ENCODE data around the gene DIP2C.
"Not testable (repeated sequence)": the region's sequence is repeated elsewhere in the genome, so short reads cannot be mapped to it uniquely, and the experiment has no call there.

The DIP2C gene

DNA sequence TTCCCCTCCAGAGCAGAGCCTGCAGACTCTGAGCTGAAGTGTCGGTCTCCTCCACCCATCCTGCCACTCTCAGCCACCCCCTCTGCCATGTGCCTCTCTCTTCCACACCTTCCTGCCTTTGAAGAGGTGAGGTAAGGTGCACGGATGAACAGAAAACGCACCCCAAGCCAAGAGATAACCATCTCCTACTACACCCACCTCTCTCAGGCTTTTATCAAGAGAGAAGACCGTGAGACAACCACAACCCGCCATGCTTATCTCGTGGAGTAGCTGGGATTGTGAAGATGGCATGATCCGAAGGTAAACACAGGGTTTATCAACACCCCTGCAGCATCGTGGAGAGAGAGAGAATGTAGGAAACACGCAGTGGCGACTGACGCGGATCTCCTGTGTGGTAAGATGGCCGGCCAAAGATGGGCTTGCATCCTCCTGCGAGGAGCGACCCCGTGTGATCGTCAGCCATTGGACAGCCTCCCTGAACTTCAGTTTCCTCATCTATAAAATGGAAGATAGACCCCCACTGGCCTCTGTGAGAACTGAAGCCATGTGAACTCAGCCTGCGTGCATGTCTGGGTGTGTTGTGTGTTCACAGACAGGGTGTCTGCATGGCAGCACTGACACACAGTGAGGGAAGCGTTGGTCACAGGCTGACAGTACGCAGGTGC is 219.0 kb downstream of the DIP2C start:
- DNase-seq = no peak

DNA sequence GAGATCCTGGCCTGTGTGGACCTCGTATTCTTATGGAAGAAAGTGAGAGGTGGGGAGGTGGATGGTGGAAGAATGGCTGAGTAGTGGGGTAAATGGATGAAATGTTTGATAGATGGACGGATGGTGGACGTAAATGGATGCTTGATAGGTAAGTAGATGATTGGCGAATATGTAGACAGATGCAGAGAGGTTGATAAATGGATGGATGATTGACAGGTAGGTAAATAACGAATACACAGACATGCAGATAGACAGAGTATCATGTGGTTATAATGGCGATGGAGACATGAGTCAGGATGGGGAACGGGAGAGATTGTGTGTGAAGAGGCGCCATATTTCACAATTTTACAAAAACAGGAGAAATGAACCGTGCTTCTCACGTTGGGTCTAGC is 219.5 kb downstream of the DIP2C start:
- no peak for DNase-seq

DNA sequence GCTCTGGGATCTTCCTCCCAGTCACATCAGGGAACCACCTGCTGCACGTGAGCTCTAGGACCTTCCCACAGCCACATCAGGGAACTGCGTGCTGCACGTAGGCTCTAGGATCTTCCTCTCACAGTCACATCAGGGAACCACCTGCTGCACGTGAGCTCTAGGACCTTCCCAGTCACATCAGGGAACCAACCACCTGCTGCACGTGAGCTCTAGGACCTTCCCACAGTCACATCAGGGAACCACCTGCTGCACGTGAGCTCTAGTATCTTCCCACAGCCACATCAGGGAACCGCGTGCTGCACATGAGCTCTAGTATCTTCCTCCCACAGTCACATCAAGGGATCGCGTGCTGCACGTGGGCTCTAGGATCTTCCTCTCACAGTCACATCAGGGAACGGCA is 229.7 kb downstream of the DIP2C start:
- DNase-seq = no peak

DNA sequence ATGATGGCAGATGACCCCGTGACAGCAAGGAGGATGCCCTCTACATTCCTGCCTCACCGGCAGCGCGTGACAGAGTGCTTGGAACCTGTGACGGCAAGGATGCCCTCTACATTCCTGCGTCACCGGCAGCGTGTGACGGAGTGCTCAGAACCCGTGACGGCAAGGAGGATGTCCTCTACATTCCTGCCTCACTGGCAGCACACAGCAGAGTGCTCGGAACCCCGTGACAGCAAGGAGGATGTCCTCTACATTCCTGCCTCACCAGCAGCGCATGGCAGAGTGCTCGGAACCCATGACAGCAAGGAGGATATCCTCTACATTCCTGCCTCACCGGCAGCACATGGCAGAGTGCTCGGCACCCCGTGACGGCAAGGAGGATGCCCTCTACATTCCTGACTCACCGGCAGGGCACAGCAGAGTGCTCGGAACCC is 231.0 kb downstream of the DIP2C start:
- DNase-seq = no peak

DNA sequence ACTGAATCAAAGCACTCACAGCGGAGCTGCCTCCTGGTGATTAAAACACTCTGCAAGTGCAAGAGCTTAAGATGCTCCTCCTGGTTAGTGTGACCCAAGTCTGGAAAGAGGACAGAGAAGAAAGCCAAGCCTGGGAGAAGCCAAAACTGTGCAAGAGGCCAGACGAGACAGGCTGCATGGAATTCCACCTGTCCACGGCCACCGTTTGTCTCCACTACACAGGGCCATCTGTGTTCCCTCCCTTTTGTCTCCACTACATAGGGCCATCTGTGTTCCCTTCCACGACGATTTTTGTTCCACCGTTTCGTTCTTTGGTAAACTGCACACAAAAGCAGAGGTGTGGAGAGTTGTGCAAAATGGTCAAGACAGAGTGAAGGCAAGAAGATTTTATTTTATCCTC is 233.0 kb downstream of the DIP2C start:
- no peak for DNase-seq

DNA sequence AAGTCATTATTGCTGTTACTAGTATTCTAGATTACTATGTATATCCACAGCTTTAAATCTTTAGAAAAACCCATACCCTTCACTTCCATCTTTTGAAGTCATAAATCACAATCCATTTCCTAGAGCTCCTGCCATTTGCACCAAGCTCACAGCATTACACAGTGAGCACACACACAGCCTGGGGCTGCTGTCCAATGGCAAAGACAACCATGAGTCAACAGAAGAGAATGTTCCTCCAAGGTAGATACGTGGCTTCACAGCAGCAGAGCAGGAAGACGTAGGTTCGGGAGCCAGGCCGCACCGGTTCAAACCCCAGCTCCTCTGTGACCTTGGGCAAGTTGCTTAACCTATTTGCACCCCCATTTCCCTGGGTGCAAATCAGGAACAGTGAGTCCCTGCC is 234.6 kb downstream of the DIP2C start:
- DNase-seq = no peak

DNA sequence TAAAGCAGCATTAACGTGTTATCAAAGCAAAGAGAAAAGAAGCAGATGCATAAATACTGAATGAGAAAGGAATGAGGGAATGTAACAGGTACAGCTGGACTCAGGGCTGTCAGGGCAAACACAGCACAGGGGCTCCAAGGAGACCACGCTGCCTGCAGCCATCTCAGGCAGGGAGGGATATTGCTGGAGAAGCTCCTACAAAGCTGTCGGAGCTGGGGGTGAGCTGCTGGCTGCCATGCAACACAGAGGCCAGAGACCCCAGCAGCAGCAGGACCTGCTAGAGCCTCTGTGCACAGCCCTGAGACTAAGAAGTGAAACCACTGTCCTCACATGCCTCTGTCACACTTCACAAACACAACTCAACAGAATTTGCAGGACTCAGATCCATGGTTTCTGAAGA is 235.8 kb downstream of the DIP2C start:
- no peak for DNase-seq

DNA sequence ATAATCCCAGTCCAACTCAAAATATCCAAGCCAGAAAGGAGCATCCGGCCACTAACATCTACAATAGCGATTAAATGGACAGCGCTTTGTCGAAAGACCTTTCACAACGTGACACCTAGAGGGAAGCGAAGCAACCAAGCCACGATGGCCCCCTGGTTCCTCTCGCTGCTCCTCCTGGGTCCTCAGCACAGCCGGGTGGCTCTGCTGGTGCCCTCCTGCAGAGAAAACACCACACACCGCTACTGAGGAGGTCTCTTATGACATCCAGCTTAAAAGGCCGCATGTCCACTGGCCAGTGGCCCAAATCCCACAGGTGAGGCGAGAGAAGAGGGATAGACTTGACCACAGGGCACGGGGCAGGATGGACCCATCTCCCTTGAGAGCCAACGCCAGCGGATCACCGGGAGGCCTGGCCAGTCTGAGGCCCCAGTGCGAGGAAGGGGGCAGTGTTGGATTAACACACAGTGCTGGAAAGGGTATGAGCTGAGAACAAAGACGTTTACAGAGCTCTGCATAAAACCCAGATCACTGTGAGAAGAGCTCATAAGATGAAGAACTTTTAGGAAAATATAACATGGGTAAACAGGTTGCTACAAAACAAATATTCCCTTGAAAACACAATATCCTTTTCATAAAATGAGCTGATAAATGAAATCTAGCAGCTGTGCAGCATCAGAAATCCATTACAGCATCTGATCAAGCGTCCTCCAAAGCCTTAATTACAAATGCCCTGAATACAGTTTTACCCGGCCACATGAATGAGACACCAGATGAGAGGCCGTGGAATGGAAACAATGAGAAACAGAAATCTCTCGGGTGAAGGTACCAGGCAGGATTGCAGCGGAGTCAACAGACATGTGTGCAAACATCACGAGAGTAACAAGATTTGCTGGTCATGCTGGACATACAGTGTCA is 236.7 kb downstream of the DIP2C start:
- DNase-seq = no peak

DNA sequence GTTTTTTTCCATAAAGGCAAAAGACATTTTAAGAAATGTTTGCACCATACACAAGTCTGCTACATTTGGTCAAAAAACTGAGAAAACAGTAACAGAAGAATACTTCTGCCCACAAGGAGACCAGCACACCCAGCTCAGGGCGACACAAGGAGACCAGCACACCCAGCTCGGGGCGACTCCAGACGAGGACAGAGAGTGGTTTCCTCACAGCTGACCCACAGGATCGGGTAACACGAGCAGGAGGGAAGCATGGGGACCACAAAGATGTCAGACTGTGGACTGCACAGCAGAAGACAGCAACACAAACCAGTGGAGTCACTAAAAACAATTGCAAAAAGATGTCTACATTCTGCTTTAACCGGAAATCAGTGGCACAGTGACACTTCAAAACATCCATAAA is 237.6 kb downstream of the DIP2C start:
- no peak for DNase-seq

DNA sequence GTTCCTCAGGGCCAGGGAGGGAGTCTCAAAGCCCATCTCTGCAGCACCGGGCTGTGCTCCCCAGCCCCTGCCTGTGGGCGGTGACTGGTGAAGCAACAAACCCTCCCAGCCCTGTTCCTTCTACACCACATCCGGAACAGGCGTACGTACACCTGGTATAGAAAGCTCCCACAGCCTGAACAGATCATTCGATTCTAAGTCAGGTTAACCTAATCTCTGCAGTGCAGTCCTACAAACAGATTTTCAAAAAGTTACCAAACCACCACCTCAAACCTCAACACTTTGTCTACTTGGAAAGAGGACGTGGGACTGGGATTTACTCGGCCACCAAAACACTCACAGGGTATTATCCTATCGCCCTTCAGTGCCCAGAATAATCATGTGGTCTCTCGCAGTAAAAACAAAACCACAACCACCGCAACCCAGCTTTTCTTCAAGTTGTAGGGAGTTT is 238.4 kb downstream of the DIP2C start:
- DNase-seq = no peak

DNA sequence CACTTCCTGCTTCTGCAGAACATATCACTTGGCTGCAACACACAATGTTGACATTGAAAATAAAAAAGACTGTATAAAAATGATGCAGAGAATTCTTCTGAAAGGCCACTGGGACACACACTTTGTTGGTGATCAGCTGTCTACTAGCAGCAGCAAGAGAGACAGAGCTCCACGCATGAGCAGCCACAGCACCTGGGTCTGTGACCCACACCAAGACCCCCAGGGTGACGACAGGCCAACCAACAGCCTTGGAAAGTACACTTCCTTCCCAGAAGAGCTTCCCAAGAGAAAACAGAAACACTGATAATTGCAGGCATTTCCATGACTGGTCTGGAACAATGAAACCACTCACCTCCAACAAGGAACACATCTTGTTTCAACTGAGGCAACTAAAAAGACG is 239.0 kb downstream of the DIP2C start:
- DNase-seq = no peak

DNA sequence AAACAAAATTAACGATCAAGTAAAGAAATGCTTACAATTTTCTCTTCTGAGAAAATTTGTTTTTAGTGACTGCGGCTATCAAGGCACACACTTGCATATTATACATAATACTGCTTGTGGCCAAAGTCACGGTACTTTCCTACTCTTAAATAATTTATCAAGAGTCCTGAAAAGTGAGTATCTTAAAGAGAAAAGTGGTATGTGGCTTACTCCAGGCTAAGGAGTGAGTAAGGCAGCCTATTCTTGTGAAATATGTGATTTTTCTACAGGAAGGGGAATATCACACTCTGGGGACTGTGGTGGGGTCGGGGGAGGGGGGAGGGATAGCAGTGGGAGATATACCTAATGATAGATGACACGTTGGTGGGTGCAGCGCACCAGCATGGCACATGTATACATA is 240.1 kb downstream of the DIP2C start:
- not testable (repeated sequence) for DNase-seq

DNA sequence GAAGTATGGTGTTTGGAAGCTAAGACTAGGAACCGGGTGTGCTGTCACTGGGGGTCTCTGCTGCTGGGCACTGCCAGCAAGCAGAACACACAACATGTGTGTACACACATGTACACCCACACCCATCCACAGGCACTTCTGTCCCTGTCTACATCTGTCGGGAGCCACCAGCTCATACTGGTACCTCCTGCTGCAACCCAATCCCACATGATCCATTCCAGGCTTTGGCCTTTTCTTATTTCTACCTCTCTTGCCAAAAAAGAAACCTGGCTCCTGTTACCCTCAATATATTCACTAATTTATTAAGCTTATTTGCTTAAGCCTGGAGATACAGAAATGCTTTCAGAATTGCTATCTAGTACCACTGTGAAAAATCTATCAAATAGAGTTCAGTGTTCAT is 246.0 kb downstream of the DIP2C start:
- DNase-seq = no peak

DNA sequence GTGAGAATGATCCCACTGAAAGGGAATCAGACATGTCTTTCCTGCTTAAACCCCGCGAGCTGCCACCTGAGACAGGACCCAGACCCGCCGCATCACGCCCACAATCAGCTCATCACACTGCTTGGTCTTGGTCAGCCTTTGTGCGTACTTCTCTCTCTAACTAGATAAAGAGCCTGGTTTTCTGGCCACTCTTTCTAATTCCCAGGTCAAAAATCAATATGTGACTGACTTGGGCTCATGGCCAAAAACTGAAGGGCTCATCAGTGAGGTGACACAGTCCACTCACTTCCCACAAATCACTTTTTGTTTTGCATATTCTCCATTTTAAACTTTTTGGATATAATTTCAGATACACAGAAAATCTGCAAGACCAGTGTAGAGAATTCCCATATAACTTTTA is 247.3 kb downstream of the DIP2C start:
- DNase-seq = no peak

DNA sequence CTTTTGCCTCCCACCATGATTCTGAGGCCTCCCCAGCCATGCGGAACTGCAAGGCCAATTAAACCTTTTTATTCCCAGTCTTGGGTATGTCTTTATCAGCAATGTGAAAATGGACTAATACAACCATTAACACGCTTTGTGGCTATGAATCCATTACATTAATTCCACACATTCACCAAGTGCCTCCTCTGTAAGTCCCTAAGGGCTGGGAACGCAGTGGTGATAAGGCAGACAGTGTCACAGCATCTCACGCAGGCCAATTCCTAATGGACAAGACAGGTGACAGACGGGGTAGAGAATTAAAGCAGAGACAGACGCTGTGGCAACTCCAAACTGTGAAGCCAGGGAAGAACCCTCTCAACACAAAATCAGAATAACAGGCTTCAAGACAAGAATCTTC is 247.8 kb downstream of the DIP2C start:
- no peak for DNase-seq

DNA sequence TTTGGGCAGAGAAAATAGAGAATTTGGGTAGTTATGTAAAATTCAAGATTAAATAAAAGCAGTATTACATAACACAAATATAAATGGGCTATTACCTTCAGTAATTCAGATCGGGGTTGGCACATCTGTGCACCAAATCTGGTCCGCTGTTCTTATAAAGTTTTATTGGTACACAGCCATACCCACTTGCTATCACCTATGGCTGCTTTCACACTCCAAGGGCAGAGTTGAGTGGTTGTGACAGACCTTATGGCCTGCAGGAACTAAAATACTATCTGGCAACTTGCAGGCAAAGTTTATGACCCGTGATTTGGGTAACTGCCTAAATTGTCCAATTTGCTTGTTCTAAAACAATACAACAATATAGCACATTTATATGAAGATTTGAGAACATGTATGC is 249.3 kb downstream of the DIP2C start:
- DNase-seq = no peak

DNA sequence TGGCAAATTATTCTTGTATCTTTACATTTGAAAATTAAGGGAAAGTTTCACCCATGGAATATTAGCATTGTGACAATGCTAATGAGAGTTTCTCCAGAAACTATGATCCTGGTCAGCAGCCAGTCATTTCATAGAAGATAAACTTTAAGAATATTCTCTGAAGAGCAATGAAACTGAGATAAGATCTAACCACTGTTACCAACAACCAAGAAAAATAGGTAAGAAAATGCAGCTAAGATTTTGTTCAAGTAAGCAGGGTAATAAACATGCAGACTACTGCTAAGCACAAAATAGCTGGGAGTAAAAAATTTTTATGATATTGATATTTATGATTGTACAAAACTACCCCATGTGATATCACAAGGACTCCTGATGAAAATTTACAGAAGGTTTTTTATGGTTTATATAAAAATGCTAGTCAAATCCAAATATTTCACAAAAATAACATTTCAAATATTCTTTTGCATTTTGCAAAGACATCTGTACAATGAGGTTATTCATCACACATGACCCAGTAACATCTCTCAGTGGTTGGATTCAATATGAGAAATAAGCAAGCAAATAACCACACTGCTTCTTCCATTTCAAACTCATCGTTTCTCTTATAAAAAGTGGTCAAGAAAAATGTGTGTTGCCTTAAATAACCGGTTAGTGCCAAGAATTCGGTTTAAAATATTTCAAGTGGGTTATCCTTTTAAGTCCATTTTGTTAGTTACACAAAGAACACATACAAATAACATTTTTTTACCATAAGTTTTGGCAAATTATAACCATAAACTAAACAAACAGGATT is 251.6 kb downstream of the DIP2C start:
- no peak for DNase-seq

DNA sequence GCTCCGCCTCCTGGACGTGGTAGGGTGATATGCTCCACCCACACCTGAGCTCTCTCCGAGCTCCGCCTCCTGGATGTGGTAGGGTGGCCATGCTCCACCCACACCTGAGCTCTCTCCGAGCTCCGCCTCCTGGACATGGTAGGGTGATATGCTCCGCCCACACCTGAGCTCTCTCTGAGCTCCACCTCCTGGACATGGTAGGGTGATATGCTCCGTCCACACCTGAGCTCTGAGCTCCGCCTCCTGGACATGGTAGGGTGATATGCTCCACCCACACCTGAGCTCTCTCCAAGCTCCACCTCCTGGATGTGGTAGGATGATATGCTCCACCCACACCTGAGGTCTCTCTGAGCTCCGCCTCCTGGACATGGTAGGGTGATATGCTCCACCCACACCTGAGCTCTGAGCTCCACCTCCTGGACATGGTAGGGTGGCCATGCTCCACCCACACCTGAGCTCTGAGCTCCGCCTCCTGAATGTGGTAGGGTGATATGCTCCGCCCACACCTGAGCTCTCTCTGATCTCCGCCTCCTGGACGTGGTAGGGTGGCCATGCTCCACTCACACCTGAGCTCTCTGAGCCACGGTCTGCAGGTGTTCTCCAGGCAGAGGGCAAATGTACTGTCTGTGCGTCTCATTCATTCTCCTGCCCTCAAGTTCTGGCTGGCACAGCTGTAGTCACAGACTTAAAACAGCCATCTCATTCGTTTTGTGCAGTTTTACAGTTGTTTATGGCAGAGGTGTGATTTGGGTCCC is 252.4 kb downstream of the DIP2C start:
- no peak for DNase-seq

DNA sequence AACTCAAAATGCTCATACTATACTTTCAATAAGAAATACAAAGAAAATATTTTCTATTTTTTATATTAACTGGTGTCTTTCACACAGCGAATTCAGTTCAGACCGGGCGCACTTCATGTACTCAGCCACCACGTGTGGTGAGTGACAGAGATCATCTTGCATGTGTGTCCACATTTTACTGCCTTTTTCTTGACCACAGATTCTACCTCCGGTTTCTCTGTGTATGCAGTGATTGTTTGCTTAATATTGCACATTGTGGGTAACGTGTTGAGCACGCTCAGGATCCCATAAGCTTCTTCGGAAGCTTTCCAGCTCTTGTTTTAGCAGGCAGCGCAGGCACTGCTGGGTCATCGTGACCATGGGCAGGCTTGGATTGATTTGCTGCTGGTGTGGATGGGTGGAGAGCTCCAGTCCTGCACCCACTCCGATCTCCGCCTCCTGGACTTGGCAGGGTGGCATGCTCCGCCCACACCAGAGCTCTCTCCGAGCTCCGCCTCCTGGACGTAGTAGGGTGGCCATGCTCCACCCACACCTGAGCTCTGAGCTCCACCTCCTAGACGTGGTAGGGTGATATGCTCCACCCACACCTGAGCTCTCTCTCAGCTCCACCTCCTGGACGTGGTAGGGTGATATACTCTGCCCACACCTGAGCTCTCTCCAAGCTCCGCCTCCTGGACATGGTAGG is 253.3 kb downstream of the DIP2C start:
- no peak for DNase-seq

DNA sequence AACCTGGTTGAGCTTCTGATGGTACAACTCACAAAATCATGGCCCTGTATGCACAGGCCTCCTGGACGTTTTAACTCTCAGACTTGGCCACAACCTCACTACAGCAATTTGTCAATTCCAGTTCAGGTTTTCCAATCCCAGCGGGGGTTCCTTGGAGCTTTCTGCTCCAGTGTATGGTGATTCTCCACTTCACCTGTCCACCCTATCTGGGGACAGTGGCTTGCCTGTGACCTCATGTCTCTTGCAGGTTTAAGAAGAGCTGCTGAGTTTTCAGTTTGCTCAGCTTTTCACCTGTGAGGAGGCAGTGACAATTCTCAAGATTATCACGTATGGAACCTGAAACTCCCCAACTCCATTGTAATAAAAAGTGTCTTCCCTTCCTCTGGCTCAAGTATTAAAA is 254.1 kb downstream of the DIP2C start:
- DNase-seq = no peak

DNA sequence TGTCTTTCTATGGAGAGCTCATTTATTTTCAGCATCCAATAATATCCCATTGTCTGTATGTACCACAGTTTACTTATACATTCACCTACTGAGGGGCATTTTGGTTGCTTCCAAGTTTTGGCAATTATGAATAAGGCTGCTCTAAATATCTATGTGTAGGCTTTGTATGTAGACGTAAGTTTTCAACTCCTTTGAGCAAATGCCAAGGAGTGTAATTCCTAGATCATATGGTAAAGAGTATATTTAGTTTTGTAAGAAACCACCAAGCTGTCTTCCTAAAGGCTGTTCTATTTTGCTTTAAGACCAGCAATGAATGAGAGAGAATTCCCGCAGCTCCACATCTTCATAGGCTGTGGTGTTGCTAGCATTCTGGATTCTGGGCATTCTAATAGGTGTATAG is 259.8 kb downstream of the DIP2C start:
- DNase-seq = no peak
